Esophagus squamous epithelium (tissue), 4 donors: ENCODE measurements around the gene KCNG2.

Experiments used
- CTCF ChIP-seq, 6 experiments: fragments of 450-650 bp in 4 of 6; fragments of 200-600 bp in 2 of 6; sonication (generic) in 2 of 6; IDR thresholded peaks; one replicate each; pipeline ENCODE4 v1.5.1; 2016 to 2019; ENCODE audit warnings: antibody characterized with exemption in 6 of 6, mild to moderate bottlenecking in 4 of 6, moderate library complexity in 4 of 6
- POLR2A ChIP-seq, 4 donors: fragments of 450-650 bp; IDR thresholded peaks; one replicate each; pipeline ENCODE4 v1.6.1; 2017; ENCODE audit warnings: antibody characterized with exemption in 4 of 4, mild to moderate bottlenecking in 4 of 4, moderate library complexity in 3 of 4

DNA sequence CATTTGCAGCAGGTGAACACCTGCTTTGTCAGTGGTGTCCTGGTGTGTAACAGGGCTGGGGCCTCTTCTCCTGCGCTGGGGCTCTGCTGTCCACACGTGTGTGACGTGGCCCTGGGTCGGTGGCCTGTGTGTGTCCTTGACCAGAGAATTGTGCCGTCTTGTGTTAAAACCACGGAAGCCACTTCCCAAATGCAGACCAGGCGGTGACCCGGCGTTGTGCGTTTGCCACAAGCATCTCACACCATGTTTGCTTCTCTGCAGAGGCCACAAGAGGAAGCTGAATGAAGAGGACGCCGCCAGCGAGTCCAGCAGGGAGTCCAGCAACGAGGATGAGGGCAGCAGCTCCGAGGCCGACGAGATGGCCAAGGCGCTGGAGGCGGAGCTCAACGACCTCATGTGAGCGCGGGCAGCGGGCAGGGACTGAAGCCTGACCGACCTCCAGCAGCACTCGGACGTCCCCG, 44.3 kb upstream of the KCNG2 start:
- TF ChIP-seq CTCF (IDR thresholded peaks at IDR 0.05) (no peak), POLR2A (IDR thresholded peaks at IDR 0.05) (no peak)
